Vagina (tissue), 2 donors: ENCODE measurements around the gene CALU.

ENCODE experiments used
- CTCF ChIP-seq, 3 experiments: fragments of 450-650 bp in 2 of 3; fragments of 200-600 bp in 1 of 3; sonication (generic) in 1 of 3; IDR thresholded peaks; one replicate each; pipeline ENCODE4 v1.5.1; 2017 to 2019; ENCODE audit warnings: antibody characterized with exemption in 3 of 3, mild to moderate bottlenecking in 2 of 3, moderate library complexity in 2 of 3
- POLR2A ChIP-seq, 2 donors: fragments of 450-650 bp; IDR thresholded peaks; one replicate each; pipeline ENCODE4 v1.6.1; 2017; ENCODE audit warnings: antibody characterized with exemption in 2 of 2, mild to moderate bottlenecking in 2 of 2, moderate library complexity in 2 of 2
- POLR2AphosphoS5 ChIP-seq, 2 donors: sonication (generic); formaldehyde crosslinking; IDR thresholded peaks; one replicate each; pipeline ENCODE4 v1.9.0; 2017; ENCODE audit warnings: antibody characterized with exemption in 2 of 2, mild to moderate bottlenecking in 2 of 2, low read depth in 1 of 2; ENCODE audit not compliant: insufficient read depth in 1 of 2

- peak in 1 of 2 donors; percentile 86 for TF ChIP-seq POLR2A (IDR thresholded peaks at IDR 0.05)
- no peak for TF ChIP-seq CTCF (IDR thresholded peaks at IDR 0.05)
- TF ChIP-seq POLR2AphosphoS5 (IDR thresholded peaks at IDR 0.05; ENCODE audit: insufficient read depth in 1 of 2, low read depth in 1 of 2), result peak; percentile 88 to 98
Observed at GRCh38 chr7:128739048-128739962, at the start of gene CALU.
